ENCODE data around the gene AEBP2. TPM values are rescaled to one million over a fixed set of nuclear protein-coding genes. Genes with fewer than 3 reads are reported as not detected.

AEBP2 gene
- total and polyA plus RNA-seq, 2 of the 4 experiments (the other 2 are of a cell fraction), result 15.5 to 21.7 TPM

DNA sequence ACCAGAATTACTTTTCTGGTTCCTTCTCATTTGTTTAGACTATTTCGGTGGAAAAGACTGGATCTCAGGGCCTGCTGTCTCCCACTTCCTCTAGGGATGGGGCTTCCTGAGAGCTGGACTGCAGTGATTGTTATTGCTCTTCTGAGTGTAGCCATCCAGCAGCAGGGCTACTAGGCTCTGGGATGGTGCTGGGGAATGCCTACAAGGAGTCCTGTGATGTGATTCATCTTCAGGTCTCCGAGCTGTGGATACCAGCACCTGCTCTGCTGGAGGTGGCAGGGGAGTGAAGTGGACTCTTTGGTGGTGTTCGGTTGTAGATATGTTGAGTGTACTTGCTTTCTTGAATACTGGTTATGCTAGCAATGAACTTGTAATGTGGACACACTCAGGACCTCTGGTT lies 42.7 kb downstream of the AEBP2 start:
- no TSS peak for BruUV-seq (replicated peaks)

More for the DNA sequence above, 42.7 kb downstream of the AEBP2 start:
- no peak for TF ChIP-seq POLR2A (IDR thresholded peaks at IDR 0.05; ENCODE audit: low read depth, low read length)
- TF ChIP-seq MAZ (IDR thresholded peaks at IDR 0.05; ENCODE audit: borderline replicate concordance, low read depth, low read length), result no peak
- no peak for TF ChIP-seq BHLHE40 (IDR thresholded peaks at IDR 0.05; ENCODE audit: low read depth, low read length)
- no peak for TF ChIP-seq MAFK (IDR thresholded peaks at IDR 0.05; ENCODE audit: low read depth, low read length)
- TF ChIP-seq RFX5 (IDR thresholded peaks at IDR 0.05; ENCODE audit: low read depth, low read length), result no peak
- no peak for TF ChIP-seq CHD1 (IDR thresholded peaks at IDR 0.05; ENCODE audit: low read depth, low read length)
- no peak for TF ChIP-seq SMC3 (IDR thresholded peaks at IDR 0.05; ENCODE audit: low read depth, low read length)
- TF ChIP-seq, protein P1, sequence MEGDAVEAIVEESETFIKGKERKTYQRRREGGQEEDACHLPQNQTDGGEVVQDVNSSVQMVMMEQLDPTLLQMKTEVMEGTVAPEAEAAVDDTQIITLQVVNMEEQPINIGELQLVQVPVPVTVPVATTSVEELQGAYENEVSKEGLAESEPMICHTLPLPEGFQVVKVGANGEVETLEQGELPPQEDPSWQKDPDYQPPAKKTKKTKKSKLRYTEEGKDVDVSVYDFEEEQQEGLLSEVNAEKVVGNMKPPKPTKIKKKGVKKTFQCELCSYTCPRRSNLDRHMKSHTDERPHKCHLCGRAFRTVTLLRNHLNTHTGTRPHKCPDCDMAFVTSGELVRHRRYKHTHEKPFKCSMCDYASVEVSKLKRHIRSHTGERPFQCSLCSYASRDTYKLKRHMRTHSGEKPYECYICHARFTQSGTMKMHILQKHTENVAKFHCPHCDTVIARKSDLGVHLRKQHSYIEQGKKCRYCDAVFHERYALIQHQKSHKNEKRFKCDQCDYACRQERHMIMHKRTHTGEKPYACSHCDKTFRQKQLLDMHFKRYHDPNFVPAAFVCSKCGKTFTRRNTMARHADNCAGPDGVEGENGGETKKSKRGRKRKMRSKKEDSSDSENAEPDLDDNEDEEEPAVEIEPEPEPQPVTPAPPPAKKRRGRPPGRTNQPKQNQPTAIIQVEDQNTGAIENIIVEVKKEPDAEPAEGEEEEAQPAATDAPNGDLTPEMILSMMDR (conservative IDR thresholded peaks at IDR 0.05; ENCODE audit: low read depth, low read length), result no peak
- TF ChIP-seq RCOR1 (IDR thresholded peaks at IDR 0.05; ENCODE audit: insufficient replicate concordance, low read length), result no peak
- TF ChIP-seq RAD21 (IDR thresholded peaks at IDR 0.05; ENCODE audit: low read length), result no peak
- no peak overlapping the region for H3K4me3 ChIP-seq (ENCODE audit: insufficient read depth, low read depth, low read length)
- no peak overlapping the region for H3K27ac ChIP-seq (ENCODE audit: insufficient read depth, low read length)
- peaks cover 42 to 66% of the 10 kb centered on the region in 2 experiments for H3K79me1 ChIP-seq (ENCODE audit: low read depth in 1 of 2, low read length in 2 of 2)
- peaks cover 10% of the 10 kb centered on the region for H3K36me3 ChIP-seq (ENCODE audit: control insufficient read depth, insufficient read depth, low read length)
- no peak overlapping the region for H2AFZ ChIP-seq (replicated peaks; ENCODE audit: low read length, poor library complexity)
- no peak overlapping the region for H2BK15ac ChIP-seq (ENCODE audit: low read depth, low read length)
- ATAC-seq (ENCODE audit: low read depth) (peak; percentile 35; the same call in 1 of the 2 replicates), DNase-seq (no peak)
- H3K9me3 ChIP-seq (ENCODE audit: control insufficient read depth, insufficient read depth, low read length), result peaks cover 5% of the 10 kb centered on the region; the same call in 1 of the 2 replicates
- H4K20me1 ChIP-seq (ENCODE audit: insufficient read depth, low read length), result peaks cover 59% of the 10 kb centered on the region
- no peak overlapping the region for H2AK5ac ChIP-seq (ENCODE audit: low read depth, low read length)
- dilution Hi-C loops (cut with HindIII; ENCODE audit: low sequenced_read_pairs, unreplicated experiment) (no loop called here), in situ Hi-C loops (cut with MboI; ENCODE audit: low sequenced_read_pairs) (no loop called here), intact Hi-C loops (cut with micrococcal nuclease) (no loop called here)
- POLR2A ChIA-PET (ENCODE audit: unreplicated experiment), result no interaction called here
- H3K56ac ChIP-seq (ENCODE audit: extremely low read depth, insufficient read depth, low read length), result no peak overlapping the region
- no peak overlapping the region for H3K14ac ChIP-seq (replicated peaks; ENCODE audit: low read depth, low read length)
- H3K4me2 ChIP-seq (ENCODE audit: low read depth, low read length), result no peak overlapping the region
- CTCF ChIA-PET, result no interaction called here
- H3K9ac ChIP-seq (ENCODE audit: low read depth, low read length), result no peak overlapping the region
- H3K23ac ChIP-seq (ENCODE audit: low read depth, low read length), result no peak overlapping the region
- no peak overlapping the region for H4K8ac ChIP-seq (ENCODE audit: low read depth in 2 of 2, low read length in 2 of 2)
- H3K27me3 ChIP-seq (ENCODE audit: control insufficient read depth, insufficient read depth, low read length), result no peaks in the 10 kb centered on the region
- H2AK9ac ChIP-seq (replicated peaks; ENCODE audit: low read depth, low read length, poor library complexity), result no peak overlapping the region
- no peak overlapping the region for H2BK5ac ChIP-seq (ENCODE audit: low read depth, low read length, poor library complexity, severe bottlenecking)
- no peak overlapping the region for H2BK120ac ChIP-seq (ENCODE audit: low read depth, low read length)
- no peak overlapping the region for H4K91ac ChIP-seq (ENCODE audit: insufficient read depth, low read depth, low read length)
- H3K4ac ChIP-seq (ENCODE audit: low read depth, low read length), result no peak overlapping the region
- H3K4me1 ChIP-seq (ENCODE audit: control insufficient read depth, insufficient read depth, low read length), result peaks cover 2% of the 10 kb centered on the region; the same call in 1 of the 2 replicates
- H2BK20ac ChIP-seq (ENCODE audit: low read depth, low read length), result no peak overlapping the region
- 100% methylated on average over 1 of the region's 3 CpGs; no CpG with 5 or more reads in 1 of the 2 experiments for WGBS, 2 experiments (ENCODE audit: extremely low coverage in 2 of 2, insufficient read length in 1 of 2)
- H3K18ac ChIP-seq (ENCODE audit: low read depth, low read length), result no peak overlapping the region
- H3K9me1 ChIP-seq (ENCODE audit: insufficient read depth, low read length), result peaks cover 11% of the 10 kb centered on the region
- no peak overlapping the region for H4K5ac ChIP-seq (ENCODE audit: low read depth, low read length)

All from IMR-90 (cell line).